HCT116 (cell line): ENCODE measurements around the gene EIF5A2.

Source experiments
- ATF3 ChIP-seq: IDR thresholded peaks from 2 replicates; pipeline ENCODE4 v1.6.1; 2012
- TF ChIP-seq, protein P1 (sequence below): IDR thresholded peaks from 2 replicates; pipeline ENCODE4 v1.6.1; 2012

- TF ChIP-seq, protein P1, sequence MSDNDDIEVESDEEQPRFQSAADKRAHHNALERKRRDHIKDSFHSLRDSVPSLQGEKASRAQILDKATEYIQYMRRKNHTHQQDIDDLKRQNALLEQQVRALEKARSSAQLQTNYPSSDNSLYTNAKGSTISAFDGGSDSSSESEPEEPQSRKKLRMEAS = no peak
- no peak for TF ChIP-seq ATF3
Observed at GRCh38 chr3:170956647-170957046, 48.2 kb upstream of the EIF5A2 start.
